T47D (cell line): ENCODE data around the gene ZFR2.
A peak's percentile ranks its signal among the peaks of the same experiment; 100 is the strongest.

Source experiments
- DNase-seq, 2 experiments: peaks; one replicate each; pipeline versions ENCODE4 v3.0.0 to v3.0.0-alpha.2; 2011 to 2012; ENCODE audit warnings: low read depth in 1 of 2, low spot score in 1 of 2
- JUND ChIP-seq: IDR thresholded peaks from 2 replicates; pipeline ENCODE4 v1.6.1; 2012; ENCODE audit warnings: low read depth
- in situ Hi-C: cut with HindIII; loops from 2 replicates; pipeline ENCODE4 v1.10.0; 2016; ENCODE audit warnings: low sequenced_read_pairs, low pct_unique_long_range_greater_than_20kb

Gene ZFR2

DNA sequence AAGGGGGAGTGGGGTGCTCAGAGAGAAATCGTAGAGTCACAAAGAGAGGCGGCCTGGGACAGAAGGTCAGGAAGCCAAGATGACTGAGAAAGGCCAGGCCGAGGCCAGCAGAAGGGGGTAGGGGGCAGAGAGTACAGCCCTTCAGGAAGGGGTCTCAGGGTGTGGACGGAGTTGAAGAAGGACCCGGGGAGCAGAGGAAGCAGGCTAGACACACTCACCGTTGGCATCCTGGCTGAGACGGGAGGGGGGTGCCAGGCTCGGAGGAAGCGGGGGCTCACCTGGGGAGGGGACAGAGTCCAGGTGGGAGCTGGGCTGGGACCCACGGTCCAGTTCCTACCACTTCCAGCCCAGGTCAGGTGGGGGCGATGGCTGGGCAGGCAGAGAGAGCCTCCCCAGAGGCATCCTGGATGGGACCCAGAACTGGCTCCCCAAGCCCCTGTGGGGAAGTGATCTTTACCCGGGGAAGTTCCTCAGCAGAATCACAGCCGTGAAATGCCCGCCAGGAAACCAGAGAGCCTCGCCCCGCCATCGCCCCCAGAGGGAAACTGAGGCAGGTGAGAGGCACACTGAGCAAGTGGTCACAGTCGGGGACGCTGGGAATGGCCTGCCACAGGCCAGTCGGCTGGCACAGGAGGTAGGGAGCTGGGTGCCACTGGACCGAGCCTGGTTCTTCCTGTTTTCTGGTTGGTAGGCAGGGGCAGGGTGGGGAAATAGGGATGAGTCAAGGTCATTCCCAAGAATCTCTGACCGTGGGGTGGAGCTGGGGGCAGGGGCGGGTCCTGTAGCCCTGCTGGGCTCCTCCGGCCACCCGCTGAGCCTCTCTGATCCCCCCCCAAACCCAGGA is 84.0 kb downstream of the ZFR2 start:
- in situ Hi-C loops = no loop called here
- DNase-seq = no peak
- no peak for TF ChIP-seq JUND

DNA sequence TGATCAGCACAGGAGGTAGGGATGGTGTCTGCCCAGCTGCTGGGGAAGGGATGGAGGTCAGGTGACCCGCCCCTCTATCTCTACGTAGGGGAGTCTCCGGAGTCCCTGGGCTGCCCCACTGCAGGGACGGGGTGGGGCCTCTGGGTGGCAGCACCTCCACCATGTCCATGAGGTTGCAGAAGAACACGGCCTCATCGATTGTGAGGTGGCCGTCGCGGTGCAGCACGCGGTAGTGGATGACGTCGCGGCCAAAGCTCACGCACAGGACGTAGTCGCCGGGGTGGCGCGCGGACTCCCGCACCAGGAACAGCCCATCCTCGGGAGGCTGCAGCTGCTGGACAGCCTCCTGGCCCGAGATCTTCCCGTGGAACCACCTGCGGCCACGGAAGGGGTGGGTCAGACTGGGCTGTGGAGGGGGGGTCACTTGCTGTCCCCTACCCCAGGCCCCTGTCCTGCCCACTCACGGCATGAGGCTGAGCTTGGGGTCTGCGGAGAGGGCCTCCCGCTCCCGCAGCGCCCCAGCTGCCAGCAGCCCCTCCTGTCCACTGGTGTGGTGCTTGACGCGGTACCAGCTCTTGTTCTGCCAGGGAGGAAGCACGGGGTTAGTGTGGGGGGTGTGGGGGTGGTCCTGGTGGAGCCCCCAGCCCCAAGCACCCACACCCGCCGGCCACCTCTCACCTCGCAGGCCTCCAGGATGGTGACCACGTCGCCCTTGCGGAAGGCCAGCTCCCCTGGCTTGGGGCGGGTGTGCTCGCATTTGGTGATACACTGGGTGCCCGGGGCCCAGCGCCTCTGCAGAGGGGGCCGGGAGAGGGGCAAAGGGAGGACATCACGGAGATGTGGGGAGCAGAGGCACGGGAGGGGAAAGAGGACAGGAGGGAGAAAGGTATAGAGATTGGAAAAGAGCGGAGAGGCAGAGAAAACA is 84.9 kb downstream of the ZFR2 start:
- DNase-seq = peak in 1 of 2 experiments; percentile 46
- in situ Hi-C loops = no loop called here
- no peak for TF ChIP-seq JUND

DNA sequence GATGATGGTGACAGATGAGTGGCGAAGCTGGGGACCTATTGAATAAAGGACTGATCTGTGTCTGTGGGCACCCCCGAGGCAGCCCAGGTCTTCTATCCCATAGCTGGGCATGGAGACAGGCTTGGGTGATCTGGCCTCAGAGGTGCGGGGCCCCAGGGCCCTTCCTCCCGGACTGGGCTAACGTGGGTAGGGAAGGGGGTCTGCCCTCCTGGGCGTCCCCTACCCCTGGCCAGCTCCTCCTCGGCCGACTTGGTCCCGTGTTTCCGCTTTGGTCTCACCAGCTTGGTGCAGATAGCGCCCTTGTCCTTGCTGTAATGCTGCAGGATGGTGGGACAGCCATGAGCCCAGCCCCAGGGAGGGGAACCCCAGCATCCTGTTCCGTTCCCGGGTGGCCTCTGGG is 85.9 kb downstream of the ZFR2 start:
- DNase-seq = no peak
- in situ Hi-C loops = no loop called here
- no peak for TF ChIP-seq JUND

DNA sequence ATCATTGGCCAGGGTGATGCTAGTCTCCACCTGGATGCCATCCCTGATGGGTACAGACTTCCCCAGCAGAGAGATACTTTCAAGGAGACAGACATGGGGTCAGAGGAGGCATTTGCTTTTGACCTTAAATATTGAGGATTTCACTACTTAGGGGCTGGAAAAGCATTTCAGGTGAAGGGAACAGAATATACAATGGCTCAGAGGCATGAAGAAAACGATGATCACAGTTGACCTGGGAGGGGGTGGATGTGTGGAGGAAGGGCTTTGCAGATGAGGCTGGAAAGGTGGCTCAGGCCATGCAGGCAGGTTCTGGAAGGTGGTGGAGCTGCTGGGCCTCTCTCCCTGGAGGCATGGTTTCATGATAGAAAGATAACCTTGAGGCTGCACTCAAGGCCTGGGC is 86.5 kb downstream of the ZFR2 start:
- TF ChIP-seq JUND = no peak
- no peak for DNase-seq
- in situ Hi-C loops = no loop called here

DNA sequence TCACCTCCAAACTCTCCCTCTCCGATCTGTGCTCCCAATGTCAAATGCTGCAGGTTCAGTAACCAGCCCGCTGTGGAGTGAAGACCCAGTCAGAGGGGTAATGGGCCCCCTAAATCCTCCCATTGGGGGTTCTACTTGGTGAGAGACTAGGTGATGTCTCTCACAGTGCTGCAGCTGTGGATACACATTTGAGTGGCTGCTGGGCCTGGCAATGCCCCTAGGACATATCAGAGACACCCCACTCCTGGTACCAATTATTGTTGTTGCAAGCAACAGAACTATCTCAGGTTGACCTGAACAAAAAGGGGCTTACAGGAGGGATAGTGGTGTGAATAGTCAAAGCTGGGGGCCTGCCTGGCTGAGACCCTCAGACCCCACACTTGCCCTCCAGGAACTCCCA is 87.2 kb downstream of the ZFR2 start:
- no peak for TF ChIP-seq JUND
- DNase-seq = no peak
- in situ Hi-C loops = no loop called here

DNA sequence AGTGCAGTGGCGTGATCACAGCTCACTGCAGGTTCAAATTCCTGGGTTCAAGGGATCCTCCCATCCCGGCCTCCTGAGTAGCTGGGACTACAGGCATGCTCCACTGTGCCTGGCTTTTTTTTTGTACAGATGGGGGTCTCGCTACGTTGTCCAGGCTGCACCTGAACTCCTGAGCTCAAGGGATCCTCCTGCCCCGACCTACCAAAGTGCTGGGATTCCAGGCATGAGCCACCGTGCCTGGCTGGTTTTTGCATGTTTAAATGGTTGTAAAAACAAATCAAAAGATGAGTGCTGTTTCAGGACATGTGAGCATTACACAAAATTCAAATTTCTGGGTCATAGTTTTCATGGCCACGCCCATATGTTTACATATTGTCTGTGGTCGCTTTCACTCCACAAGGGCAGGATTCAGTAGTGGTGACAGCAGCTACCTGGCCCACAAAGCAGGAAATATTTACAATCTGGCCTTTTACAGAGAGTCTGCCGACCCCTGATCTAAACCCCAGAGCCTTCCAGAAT is 88.0 kb downstream of the ZFR2 start:
- TF ChIP-seq JUND = no peak
- in situ Hi-C loops = no loop called here
- no peak for DNase-seq

DNA sequence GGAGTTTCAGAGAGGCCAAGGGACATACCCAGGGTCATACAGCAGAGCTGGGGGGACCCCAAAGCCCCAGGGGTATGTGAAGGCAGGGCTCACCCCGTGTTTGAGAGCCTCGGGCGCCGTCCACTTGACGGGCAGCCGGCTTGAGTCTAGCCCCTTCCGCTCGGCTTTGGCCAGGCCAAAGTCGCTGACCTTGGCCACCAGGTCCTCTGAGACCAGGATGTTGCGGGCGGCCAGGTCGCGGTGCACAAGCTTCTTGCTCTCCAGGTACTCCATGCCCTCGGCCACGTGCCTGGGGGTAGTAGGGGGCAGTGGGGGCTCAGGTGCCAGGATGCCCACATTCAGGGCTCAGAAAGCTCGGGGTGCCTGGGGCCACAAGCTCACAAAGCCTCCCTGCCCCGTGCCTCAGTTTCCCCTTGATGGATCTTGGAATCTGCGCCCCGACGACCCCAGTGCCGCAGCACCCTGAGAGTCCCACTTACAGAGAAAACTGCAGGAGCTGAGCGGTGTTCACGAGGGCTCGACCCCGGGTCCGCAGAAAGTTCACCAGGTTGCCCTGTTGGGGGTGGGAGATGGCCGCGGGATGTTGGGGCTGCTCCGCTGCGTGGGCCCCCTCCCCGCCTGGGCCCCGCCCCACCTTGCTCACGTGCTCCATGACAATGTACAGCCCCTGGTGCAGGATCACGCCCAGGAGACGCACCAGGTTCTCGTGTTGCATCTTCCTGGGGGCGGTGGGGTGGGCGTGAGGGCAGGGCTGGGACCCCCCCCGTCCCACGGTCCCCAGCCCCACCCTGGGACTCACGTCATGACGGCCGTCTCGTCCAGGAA is 89.7 kb downstream of the ZFR2 start:
- no peak for DNase-seq
- in situ Hi-C loops = no loop called here
- TF ChIP-seq JUND = no peak

DNA sequence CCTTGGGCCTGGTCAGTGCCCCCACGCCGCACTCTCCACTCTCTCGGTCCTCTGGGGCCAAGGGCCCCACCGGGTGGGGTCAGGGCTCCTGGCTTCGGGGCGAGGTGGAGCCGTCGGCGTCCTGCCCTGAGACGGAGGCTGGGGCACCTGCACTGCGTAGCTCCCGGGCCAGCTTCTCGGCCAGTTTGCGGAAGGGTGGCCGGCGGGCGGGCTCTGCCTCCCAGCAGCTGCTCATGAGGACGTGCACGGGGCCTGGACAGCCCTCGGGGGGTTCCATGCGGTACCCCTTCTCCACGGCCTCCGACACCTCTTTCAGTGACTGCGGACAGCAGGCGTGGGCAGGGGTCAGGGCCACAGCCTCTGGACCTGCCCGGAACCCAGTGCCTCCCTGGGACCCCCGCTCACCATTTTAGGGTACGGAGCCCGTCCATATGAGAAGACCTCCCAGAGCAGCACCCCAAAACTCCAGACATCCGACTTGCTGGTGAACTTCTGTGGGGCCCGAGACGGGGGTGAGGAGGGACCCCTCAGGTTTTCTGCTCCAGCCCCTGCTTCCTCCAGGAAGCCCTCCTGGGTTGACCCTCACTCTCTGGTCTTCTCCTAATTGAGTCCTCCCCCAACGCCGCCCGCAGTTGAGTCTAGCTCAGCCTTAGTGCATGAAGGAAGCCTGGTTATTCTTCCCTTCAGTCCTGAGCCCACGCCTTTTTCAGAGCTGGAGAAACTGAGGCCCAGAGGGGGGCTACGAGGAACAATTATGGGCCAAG is 90.6 kb downstream of the ZFR2 start:
- DNase-seq = no peak
- TF ChIP-seq JUND = no peak
- in situ Hi-C loops = no loop called here

DNA sequence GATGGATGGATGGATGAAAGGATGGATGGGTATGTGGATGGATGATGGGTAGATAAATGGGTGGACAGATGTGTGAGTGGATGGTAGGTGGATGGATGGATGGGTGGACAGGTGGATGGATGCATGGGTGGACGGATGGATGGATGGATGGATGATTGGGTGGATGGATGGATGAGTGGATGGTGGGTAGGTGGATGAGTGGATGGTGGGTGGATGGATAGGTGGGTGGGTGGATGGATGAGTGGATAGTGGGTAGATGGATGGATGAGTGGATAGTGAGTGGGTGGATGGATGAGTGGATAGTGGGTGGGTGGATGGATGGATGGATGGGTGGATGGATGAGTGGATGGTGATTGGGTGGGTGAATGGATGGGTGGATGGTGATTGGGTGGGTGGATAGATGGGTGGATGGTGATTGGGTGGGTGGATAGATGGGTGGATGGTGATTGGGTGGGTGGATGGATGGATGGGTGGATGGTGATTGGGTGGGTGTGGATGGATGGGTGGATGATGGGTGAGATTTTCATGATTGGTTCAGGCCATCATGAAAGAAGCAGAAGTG is 92.3 kb downstream of the ZFR2 start:
- no peak for DNase-seq
- no peak for TF ChIP-seq JUND
- in situ Hi-C loops = no loop called here

DNA sequence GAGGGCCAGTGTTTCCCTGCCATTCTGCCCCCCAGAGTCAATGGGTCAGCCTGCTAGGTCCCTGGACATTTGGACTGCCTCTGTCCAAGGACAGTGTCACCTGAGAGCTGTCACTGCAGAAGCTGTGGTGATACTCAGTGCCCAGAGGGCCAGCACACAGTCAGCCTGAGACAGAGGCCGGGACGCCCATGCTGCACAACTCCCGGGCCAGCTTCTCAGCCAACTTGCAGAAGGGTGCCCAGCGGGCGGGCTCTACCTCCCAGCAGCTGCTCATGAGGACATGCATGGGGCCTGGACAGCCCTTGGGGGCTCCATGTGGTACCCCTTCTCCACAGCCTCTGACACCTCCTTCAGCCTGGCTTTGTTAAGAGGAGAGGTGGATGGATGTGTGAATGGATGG is 93.0 kb downstream of the ZFR2 start:
- DNase-seq = no peak
- in situ Hi-C loops = no loop called here
- no peak for TF ChIP-seq JUND

DNA sequence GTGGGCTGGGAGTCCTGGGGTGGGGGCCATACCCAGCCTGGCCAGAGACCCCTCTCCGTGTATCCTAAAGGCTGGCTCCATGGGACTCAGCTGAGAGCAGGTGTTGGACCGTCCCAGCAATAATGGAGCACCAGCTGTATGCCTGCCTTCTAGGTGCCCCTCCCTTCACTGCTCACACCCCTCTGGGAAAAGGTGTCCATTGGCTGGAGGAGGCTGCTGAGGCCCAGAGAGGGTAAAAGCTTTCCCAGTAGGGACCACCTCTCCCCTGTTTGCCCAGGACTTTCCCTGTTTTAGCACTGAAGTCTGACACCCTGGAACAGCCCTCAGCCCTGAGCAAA is 93.5 kb downstream of the ZFR2 start:
- in situ Hi-C loops = no loop called here
- TF ChIP-seq JUND = no peak

More for the DNA sequence above, 93.5 kb downstream of the ZFR2 start:
- no peak for DNase-seq
